Progenitor cell of endocrine pancreas (in vitro differentiated cells): ENCODE measurements around the gene ANGPTL4. TPM values are rescaled to one million over a fixed set of nuclear protein-coding genes. Genes with fewer than 3 reads are reported as not detected.
"Not testable (repeated sequence)": the region's sequence is repeated elsewhere in the genome, so short reads cannot be mapped to it uniquely, and the experiment has no call there.

Experiments
- DNase-seq: peaks from one replicate; pipeline ENCODE4 v3.0.0; 2021; ENCODE audit warnings: low spot score; ENCODE audit not compliant: unreplicated experiment
- H3K27ac Mint-ChIP-seq: 2 replicates; pipeline ENCODE4 v1.8.0; 2021; ENCODE audit warnings: mild to moderate bottlenecking, moderate library complexity, mixed read lengths
- H3K27me3 Mint-ChIP-seq: 2 replicates; pipeline ENCODE4 v1.8.0; 2021; ENCODE audit warnings: mixed read lengths
- H3K36me3 Mint-ChIP-seq: 2 replicates; pipeline ENCODE4 v1.8.0; 2022; ENCODE audit warnings: mixed read lengths; ENCODE audit not compliant: insufficient read depth
- H3K4me1 Mint-ChIP-seq: 2 replicates; pipeline ENCODE4 v1.8.0; 2021; ENCODE audit warnings: low read depth, mixed read lengths
- H3K4me3 Mint-ChIP-seq: 2 replicates; pipeline ENCODE4 v1.8.0; 2021; ENCODE audit warnings: low read depth, mild to moderate bottlenecking, moderate library complexity, mixed read lengths
- H3K9me3 Mint-ChIP-seq: 2 replicates; pipeline ENCODE4 v1.8.0; 2021; ENCODE audit warnings: low read depth, mixed read lengths
- total RNA-seq: library from RNA; stranded (reverse); gene quantifications from 2 replicates; pipeline ENCODE4 v1.2.1, GENCODE V29; 2021
- TF ChIP-seq, protein P1 (sequence below): fragments of 200-600 bp; sonication (generic); IDR thresholded peaks from one replicate; pipeline ENCODE4 v1.5.0; 2021; ENCODE audit warnings: antibody characterized with exemption, mild to moderate bottlenecking; ENCODE audit not compliant: unreplicated experiment

ANGPTL4 gene
- total RNA-seq, 1 donor from 2014 or later, result 0.77 TPM

GRCh38 chr19:8377598-8377997, 13.6 kb downstream of the ANGPTL4 start:
- Mint-ChIP-seq H3K4me3 (no peak overlapping the region), H3K4me1 (no peaks in the 10 kb centered on the region), H3K27me3 (no peaks in the 10 kb centered on the region), H3K27ac (no peak overlapping the region), H3K9me3 (peaks cover 4% of the 10 kb centered on the region), H3K36me3 (peaks cover 22% of the 10 kb centered on the region)
- DNase-seq, result no peak
- TF ChIP-seq, protein P1, sequence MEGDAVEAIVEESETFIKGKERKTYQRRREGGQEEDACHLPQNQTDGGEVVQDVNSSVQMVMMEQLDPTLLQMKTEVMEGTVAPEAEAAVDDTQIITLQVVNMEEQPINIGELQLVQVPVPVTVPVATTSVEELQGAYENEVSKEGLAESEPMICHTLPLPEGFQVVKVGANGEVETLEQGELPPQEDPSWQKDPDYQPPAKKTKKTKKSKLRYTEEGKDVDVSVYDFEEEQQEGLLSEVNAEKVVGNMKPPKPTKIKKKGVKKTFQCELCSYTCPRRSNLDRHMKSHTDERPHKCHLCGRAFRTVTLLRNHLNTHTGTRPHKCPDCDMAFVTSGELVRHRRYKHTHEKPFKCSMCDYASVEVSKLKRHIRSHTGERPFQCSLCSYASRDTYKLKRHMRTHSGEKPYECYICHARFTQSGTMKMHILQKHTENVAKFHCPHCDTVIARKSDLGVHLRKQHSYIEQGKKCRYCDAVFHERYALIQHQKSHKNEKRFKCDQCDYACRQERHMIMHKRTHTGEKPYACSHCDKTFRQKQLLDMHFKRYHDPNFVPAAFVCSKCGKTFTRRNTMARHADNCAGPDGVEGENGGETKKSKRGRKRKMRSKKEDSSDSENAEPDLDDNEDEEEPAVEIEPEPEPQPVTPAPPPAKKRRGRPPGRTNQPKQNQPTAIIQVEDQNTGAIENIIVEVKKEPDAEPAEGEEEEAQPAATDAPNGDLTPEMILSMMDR, result no peak

GRCh38 chr19:8379156-8379891, 15.4 kb downstream of the ANGPTL4 start:
- H3K27me3 Mint-ChIP-seq, H3K4me1 Mint-ChIP-seq, DNase-seq, H3K9me3 Mint-ChIP-seq, H3K4me3 Mint-ChIP-seq, H3K27ac Mint-ChIP-seq: not testable (repeated sequence)
- peaks cover 18% of the 10 kb centered on the region for H3K36me3 Mint-ChIP-seq

DNA sequence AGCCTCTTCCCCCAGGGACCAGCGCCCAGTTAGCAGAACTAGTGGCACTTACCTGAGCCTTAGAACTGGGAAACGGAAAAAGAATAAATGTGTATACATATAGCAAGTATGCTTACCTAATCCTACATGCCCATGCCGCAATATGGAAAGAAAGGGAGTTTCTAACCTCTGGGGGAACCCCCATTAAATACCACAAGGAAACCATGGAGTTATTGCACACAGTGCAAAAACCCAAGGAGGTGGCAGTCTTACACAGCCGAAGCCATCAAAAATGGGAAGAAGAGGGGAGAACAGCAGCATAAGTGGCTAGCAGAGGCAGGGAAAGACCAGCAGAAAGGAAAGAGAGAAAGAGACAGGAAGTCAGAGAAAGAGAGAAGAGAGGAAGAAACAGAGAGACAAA, 20.6 kb downstream of the ANGPTL4 start:
- not testable (repeated sequence) for H3K27me3 Mint-ChIP-seq, H3K36me3 Mint-ChIP-seq, DNase-seq, H3K4me3 Mint-ChIP-seq, H3K9me3 Mint-ChIP-seq
- Mint-ChIP-seq H3K4me1 (peaks cover 22% of the 10 kb centered on the region), H3K27ac (peak overlapping the region; percentile 63)

DNA sequence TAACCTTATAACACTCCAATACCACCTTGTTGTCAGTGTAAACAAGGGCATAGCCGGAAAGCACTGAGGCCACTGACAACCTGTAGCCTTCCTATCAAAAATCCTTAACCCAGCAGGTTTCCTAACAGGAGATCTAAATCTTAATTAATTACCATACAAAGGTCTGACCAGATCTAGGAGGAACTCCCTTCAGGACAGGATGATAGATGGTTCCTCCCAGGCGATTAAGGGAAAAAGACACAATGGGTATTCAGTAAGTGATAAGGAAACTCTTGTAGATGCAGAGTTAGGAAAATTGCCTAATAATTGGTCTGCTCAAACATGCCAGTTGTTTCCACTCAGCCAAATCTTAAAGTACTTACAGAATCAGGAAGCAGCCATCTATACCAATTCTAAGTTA, 21.1 kb downstream of the ANGPTL4 start:
- not testable (repeated sequence) for H3K36me3 Mint-ChIP-seq, H3K4me3 Mint-ChIP-seq, H3K9me3 Mint-ChIP-seq, H3K27me3 Mint-ChIP-seq, DNase-seq
- Mint-ChIP-seq H3K4me1 (peaks cover 25% of the 10 kb centered on the region), H3K27ac (peak overlapping the region; percentile 63)

GRCh38 chr19:8385566-8385965, 21.6 kb downstream of the ANGPTL4 start:
- DNase-seq, H3K9me3 Mint-ChIP-seq, H3K27me3 Mint-ChIP-seq, H3K36me3 Mint-ChIP-seq: not testable (repeated sequence)
- H3K27ac Mint-ChIP-seq, result peak overlapping the region; percentile 63
- peaks cover 25% of the 10 kb centered on the region for H3K4me1 Mint-ChIP-seq
- peak overlapping the region; percentile 7 for H3K4me3 Mint-ChIP-seq

DNA sequence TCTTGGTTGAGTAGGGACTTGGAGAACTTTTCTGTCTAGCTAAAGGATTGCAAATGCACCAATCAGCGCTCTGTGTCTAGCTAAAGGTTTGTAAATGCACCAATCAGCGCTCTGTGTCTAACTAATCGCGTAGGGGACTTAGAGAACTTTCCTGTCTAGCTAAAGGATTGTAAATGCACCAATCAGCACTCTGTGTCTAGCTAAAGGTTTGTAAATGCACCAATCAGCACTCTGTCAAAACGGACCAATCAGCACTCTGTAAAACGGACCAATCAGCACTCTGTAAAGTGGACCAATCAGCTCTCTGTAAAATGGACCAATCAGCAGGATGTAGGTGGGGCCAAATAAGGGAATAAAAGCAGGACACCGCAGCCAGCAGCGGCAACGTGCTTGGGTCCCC, 22.5 kb downstream of the ANGPTL4 start:
- Mint-ChIP-seq H3K27ac (peak overlapping the region; percentile 83), H3K4me1 (peaks cover 27% of the 10 kb centered on the region)
- H3K27me3 Mint-ChIP-seq, H3K4me3 Mint-ChIP-seq, H3K36me3 Mint-ChIP-seq, H3K9me3 Mint-ChIP-seq, DNase-seq: not testable (repeated sequence)

GRCh38 chr19:8386990-8387389, 23.0 kb downstream of the ANGPTL4 start:
- H3K4me1 Mint-ChIP-seq, result peaks cover 31% of the 10 kb centered on the region
- H3K9me3 Mint-ChIP-seq, result peaks cover 4% of the 10 kb centered on the region
- no peaks in the 10 kb centered on the region for H3K27me3 Mint-ChIP-seq
- peak overlapping the region; percentile 83 for H3K27ac Mint-ChIP-seq
- no peak overlapping the region for H3K4me3 Mint-ChIP-seq
- TF ChIP-seq, protein P1, result no peak
- peaks cover 4% of the 10 kb centered on the region for H3K36me3 Mint-ChIP-seq
- no peak for DNase-seq
